GM12874 (cell line): ENCODE measurements around the gene ZC3H8.

Experiments
- CTCF ChIP-seq: IDR thresholded peaks from 2 replicates; pipeline ENCODE4 v1.5.1; 2011; ENCODE audit warnings: low read depth, mild to moderate bottlenecking, control low read depth, low read length, moderate library complexity; ENCODE audit not compliant: insufficient read depth

Gene ZC3H8

DNA sequence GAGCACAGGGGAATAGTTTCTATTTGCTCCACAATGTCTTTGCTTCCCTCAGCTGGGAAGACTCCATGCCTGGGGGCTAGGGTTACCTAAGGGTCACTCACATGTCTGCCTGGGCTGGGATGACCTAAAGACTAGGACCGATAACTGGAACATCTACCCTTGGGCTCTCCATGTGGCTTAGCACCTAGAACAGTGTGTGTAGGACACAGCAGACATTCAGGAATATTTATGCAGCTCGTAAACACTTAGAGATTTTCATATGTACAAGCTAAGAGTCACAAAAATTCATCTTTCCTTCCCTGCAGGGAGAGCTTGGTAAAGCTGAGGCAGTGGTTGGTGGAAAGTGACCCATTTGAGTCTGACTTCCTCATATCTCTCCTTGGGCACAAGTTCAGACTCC, 60.8 kb downstream of the ZC3H8 start:
- TF ChIP-seq CTCF: no peak

GRCh38 chr2:112189001-112189556, 65.8 kb downstream of the ZC3H8 start:
- no peak for TF ChIP-seq CTCF

- no peak for TF ChIP-seq CTCF
Measured at GRCh38 chr2:112187805-112188596, 66.8 kb downstream of the ZC3H8 start.

DNA sequence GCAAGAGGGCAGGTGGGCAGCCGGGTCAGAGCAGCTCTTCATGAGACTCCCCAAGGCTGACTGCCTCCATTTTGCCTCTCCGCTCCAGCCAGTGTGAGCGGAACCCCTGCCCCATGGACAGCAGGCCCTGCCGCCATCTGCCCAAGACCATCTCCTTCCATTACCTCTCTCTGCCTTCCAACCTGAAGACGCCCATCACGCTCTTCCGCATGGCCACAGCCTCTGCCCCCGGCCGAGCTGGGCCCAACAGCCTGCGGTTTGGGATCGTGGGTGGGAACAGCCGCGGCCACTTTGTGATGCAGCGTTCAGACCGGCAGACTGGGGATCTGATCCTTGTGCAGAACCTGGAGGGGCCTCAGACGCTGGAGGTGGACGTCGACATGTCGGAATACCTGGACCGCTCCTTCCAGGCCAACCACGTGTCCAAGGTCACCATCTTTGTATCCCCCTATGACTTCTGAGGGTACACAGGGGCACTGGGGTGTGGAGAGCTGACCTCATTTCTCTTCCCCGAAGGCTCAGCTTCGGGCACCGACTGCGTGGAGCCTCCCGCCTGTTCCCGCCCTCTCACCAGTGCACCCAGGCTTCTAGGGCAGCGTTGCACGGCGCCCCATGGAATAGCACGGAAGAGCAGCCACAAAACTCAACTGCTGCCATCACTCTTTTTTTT, 67.7 kb downstream of the ZC3H8 start:
- no peak for TF ChIP-seq CTCF

DNA sequence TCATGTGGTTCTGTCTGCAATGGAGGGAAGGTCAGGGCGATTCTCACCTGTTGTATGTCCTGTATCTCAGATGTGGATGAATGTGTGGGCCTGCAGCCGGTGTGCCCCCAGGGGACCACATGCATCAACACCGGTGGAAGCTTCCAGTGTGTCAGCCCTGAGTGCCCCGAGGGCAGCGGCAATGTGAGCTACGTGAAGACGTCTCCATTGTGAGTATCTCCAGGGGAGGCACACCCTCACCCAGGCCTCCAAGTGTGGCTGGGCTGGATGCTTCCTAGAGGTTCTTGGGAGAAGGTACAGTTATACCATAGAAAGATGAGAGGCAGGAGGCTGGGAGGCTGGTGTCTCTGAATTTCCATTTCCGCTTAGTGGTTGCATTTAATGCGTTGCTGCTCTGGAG, 69.7 kb downstream of the ZC3H8 start:
- TF ChIP-seq CTCF: no peak

DNA sequence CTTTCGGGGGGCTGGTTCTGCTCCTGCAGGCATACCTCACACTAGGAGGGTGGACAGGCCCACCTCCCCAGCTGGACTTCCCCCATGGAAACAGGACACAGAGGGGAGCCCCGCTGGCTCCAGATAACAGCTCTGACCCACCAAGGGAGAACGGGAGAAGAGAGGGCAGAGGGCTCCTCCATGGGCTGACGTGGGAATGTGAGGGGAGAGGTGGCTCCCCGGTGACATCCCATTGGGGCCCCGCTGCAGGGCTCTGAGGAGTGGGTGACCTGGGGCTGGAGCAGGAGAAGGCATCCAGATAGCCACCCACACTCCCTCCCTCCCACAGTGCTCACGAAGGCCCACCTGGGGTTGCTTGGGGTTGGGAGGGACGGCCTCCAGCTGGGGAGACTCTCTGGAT, 70.7 kb downstream of the ZC3H8 start:
- no peak for TF ChIP-seq CTCF

DNA sequence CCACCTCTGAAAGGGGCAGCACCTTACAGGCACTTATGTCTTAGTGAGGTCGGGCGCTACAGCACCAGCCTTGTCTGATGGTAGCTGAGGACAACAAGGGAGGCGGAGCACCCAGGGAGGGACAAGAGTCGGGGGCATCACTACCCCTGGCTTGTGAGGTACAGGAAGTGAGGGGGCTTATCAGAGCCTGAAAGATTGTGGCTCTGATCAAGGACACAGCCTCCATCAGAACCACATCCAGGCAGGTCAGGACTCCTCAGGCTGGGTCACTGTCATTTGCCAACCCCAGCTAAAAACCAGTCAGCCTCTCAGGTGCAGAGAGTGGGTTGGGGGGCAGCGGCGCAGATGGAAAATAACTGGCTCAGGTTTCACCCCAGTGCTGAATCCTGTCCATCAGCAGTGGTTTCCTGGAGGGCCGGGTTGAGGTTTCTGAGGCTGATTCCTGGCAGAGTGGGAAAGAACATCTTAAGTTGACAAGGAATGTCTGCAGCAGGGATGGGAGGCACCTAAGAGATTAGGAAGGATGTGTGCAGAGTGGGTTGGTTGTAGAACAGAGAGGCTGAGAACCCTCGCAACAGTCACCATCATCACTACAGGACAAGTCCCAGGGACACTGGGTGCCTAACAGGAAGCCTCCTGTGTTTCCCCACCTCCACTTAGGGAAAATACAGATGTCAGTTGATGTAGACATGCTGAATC, 71.4 kb downstream of the ZC3H8 start:
- TF ChIP-seq CTCF: no peak
